Ascending aorta (tissue), 2 donors: Measurements from ENCODE around the gene ALG11. TPM values are rescaled to one million over a fixed set of nuclear protein-coding genes. Genes with fewer than 3 reads are reported as not detected.

Experiments
- DNase-seq, 2 donors: peaks; one replicate each; pipeline ENCODE4 v3.0.0-alpha.2; 2019; ENCODE audit warnings: low spot score in 2 of 2
- H3K27ac ChIP-seq, 2 donors: fragments of 200-600 bp; sonication (generic); one replicate each; pipeline ENCODE4 v1.5.1; 2016 to 2017; ENCODE audit warnings: mild to moderate bottlenecking in 1 of 2
- H3K27me3 ChIP-seq: fragments of 200-600 bp; sonication (generic); one replicate; pipeline ENCODE4 v1.5.1; 2017
- H3K36me3 ChIP-seq, 2 donors: fragments of 200-600 bp; sonication (generic); one replicate each; pipeline ENCODE4 v1.5.1; 2016
- H3K4me1 ChIP-seq, 2 donors: fragments of 200-600 bp; sonication (generic); one replicate each; pipeline ENCODE4 v1.5.1; 2016 to 2017; ENCODE audit warnings: mild to moderate bottlenecking in 1 of 2
- H3K4me3 ChIP-seq, 2 donors: fragments of 200-600 bp; sonication (generic); one replicate each; pipeline ENCODE4 v1.5.1; 2016 to 2017; ENCODE audit warnings: mild to moderate bottlenecking in 1 of 2
- H3K9me3 ChIP-seq, 2 donors: fragments of 200-600 bp; sonication (generic); one replicate each; pipeline ENCODE4 v1.5.1; 2016
- CTCF ChIP-seq, 3 experiments: fragments of 200-600 bp in 2 of 3; fragments of 450-650 bp in 1 of 3; sonication (generic) in 2 of 3; IDR thresholded peaks; one replicate each; pipeline ENCODE4 v1.5.1; 2016 to 2019; ENCODE audit warnings: antibody characterized with exemption in 3 of 3, mild to moderate bottlenecking in 1 of 3, moderate library complexity in 1 of 3
- intact Hi-C: fragments of 100-400 bp; cut with DNase I; formaldehyde crosslinking; loops from one replicate; pipeline ENCODE4 v1.15.1; 2023
- total RNA-seq: library from RNA; depleted of rRNA; stranded (reverse); fragments of >200 nt; gene quantifications from one replicate; pipeline ENCODE4 v1.1.0, GENCODE V29; 2016

ALG11 gene
- total RNA-seq, 1 donor from 2014 or later = 13.6 TPM

- no peak overlapping the region for H3K4me3 ChIP-seq
- intact Hi-C loops = no loop called here
- H3K36me3 ChIP-seq = peaks cover 0 to 2% of the 10 kb centered on the region in 2 donors
- H3K4me1 ChIP-seq = no peaks in the 10 kb centered on the region
- H3K9me3 ChIP-seq = peaks cover 0 to 8% of the 10 kb centered on the region in 2 donors
- no peaks in the 10 kb centered on the region for H3K27me3 ChIP-seq
- no peak for TF ChIP-seq CTCF (IDR thresholded peaks at IDR 0.05)
- DNase-seq = no peak
- H3K27ac ChIP-seq = no peak overlapping the region
These were observed 22.5 kb downstream of the ALG11 start for GRCh38 chr13:52034616-52035226.

- no peak overlapping the region for H3K27ac ChIP-seq
- peaks cover 0 to 4% of the 10 kb centered on the region in 2 donors for H3K9me3 ChIP-seq
- H3K4me3 ChIP-seq = no peak overlapping the region
- intact Hi-C loops = no loop called here
- H3K36me3 ChIP-seq = no peaks in the 10 kb centered on the region
- no peaks in the 10 kb centered on the region for H3K27me3 ChIP-seq
- H3K4me1 ChIP-seq = no peaks in the 10 kb centered on the region
- no peak for TF ChIP-seq CTCF (IDR thresholded peaks at IDR 0.05)
- no peak for DNase-seq
These were observed 23.8 kb downstream of the ALG11 start for GRCh38 chr13:52036037-52036436.

- intact Hi-C loops = no loop called here
- Histone ChIP-seq H3K27me3 (no peaks in the 10 kb centered on the region), H3K27ac (no peak overlapping the region), H3K4me3 (no peak overlapping the region), H3K9me3 (peaks cover 0 to 12% of the 10 kb centered on the region in 2 donors), H3K4me1 (no peaks in the 10 kb centered on the region), H3K36me3 (no peaks in the 10 kb centered on the region)
- no peak for TF ChIP-seq CTCF (IDR thresholded peaks at IDR 0.05)
- DNase-seq = no peak
These were observed 31.5 kb downstream of the ALG11 start for GRCh38 chr13:52043675-52044074.

GRCh38 chr13:52047463-52047862 is 35.3 kb downstream of the ALG11 start:
- no peaks in the 10 kb centered on the region for H3K4me1 ChIP-seq
- H3K36me3 ChIP-seq = no peaks in the 10 kb centered on the region
- intact Hi-C loops = no loop called here
- no peak overlapping the region for H3K4me3 ChIP-seq
- no peak for TF ChIP-seq CTCF (IDR thresholded peaks at IDR 0.05)
- DNase-seq = no peak
- no peak overlapping the region for H3K27ac ChIP-seq
- H3K9me3 ChIP-seq = peaks cover 0 to 19% of the 10 kb centered on the region in 2 donors
- H3K27me3 ChIP-seq = no peaks in the 10 kb centered on the region

GRCh38 chr13:52048516-52048915 is 36.3 kb downstream of the ALG11 start:
- no peak for DNase-seq
- intact Hi-C loops = no loop called here
- H3K4me3 ChIP-seq = no peak overlapping the region
- H3K27ac ChIP-seq = no peak overlapping the region
- peaks cover 0 to 22% of the 10 kb centered on the region in 2 donors for H3K9me3 ChIP-seq
- H3K27me3 ChIP-seq = no peaks in the 10 kb centered on the region
- no peaks in the 10 kb centered on the region for H3K4me1 ChIP-seq
- no peak for TF ChIP-seq CTCF (IDR thresholded peaks at IDR 0.05)
- no peaks in the 10 kb centered on the region for H3K36me3 ChIP-seq

GRCh38 chr13:52051400-52051799 is 39.2 kb downstream of the ALG11 start:
- peaks cover 0 to 22% of the 10 kb centered on the region in 2 donors for H3K9me3 ChIP-seq
- no peak overlapping the region for H3K27ac ChIP-seq
- no peaks in the 10 kb centered on the region for H3K4me1 ChIP-seq
- H3K27me3 ChIP-seq = no peaks in the 10 kb centered on the region
- no peak for DNase-seq
- H3K36me3 ChIP-seq = no peaks in the 10 kb centered on the region
- intact Hi-C loops = no loop called here
- no peak for TF ChIP-seq CTCF (IDR thresholded peaks at IDR 0.05)
- H3K4me3 ChIP-seq = no peak overlapping the region
